Lower lobe of right lung (tissue), 2 donors: ENCODE measurements around the gene STEAP3. TPM values are rescaled to one million over a fixed set of nuclear protein-coding genes. Genes with fewer than 3 reads are reported as not detected.

Experiments used
- ATAC-seq, 2 donors: fragments of 200-7000 bp; cut with Tn5 transposase; one replicate each; pipeline ENCODE4 v1.9.1; 2020 to 2022; ENCODE audit warnings: mild to moderate bottlenecking in 2 of 2, moderate library complexity in 2 of 2
- DNase-seq: peaks from one replicate; pipeline ENCODE4 v3.0.0-alpha.2; 2020
- H3K27ac ChIP-seq: fragments of 200-600 bp; one replicate; pipeline ENCODE4 v1.8.0; 2022
- H3K27me3 ChIP-seq: fragments of 200-600 bp; one replicate; pipeline ENCODE4 v1.8.0; 2022; ENCODE audit warnings: low read depth
- H3K36me3 ChIP-seq: fragments of 200-600 bp; one replicate; pipeline ENCODE4 v1.8.0; 2022; ENCODE audit warnings: mild to moderate bottlenecking
- H3K4me1 ChIP-seq: fragments of 200-600 bp; one replicate; pipeline ENCODE4 v1.8.0; 2022
- H3K4me3 ChIP-seq: fragments of 200-600 bp; one replicate; pipeline ENCODE4 v1.8.0; 2022; ENCODE audit warnings: mild to moderate bottlenecking
- H3K9me3 ChIP-seq: fragments of 200-600 bp; one replicate; pipeline ENCODE4 v1.8.0; 2022
- intact Hi-C: fragments of 100-400 bp; cut with DNase I; formaldehyde crosslinking; loops from one replicate; pipeline ENCODE4 v1.11.0; 2022
- total RNA-seq: library from RNA; stranded (reverse); fragmentation: NEBNext Ultra II Directional; extraction: Animal tissue kit (Norgen Biotek cat#: 25700); gene quantifications from one replicate; pipeline ENCODE4 v1.2.1, GENCODE V29; 2021
- TF ChIP-seq, protein P1 (sequence below): fragments of 200-600 bp; IDR thresholded peaks from one replicate; pipeline ENCODE4 v1.8.0; 2022; ENCODE audit warnings: antibody characterized with exemption, mild to moderate bottlenecking
- donor health status: DM: no; HTN: yes; CAD: no; lungs with severe emphysema.

The STEAP3 gene
- total RNA-seq, 1 donor from 2014 or later, result 18.3 TPM

DNA sequence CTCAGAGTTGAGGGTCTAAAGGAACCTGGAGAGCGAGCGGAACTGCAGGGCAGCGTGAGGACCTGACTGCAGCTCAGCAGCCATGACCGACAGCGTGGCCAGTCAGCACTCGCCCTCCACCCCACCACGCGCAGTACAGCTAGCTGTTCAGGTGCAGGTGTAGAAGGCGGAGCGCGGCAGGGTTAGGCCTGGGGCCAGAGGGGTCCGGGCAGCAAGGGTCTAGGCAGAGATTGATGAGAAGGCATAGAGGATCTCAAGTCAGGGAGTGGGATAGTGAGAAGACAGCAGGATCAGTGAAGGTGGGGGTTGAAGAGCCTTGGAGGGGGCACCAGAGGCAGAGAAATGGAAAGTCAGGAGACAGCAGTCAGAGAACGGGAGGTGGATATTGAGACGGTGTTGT lies 71.0 kb downstream of the STEAP3 start:
- Histone ChIP-seq H3K4me3 (no peak overlapping the region), H3K4me1 (peaks cover 5% of the 10 kb centered on the region), H3K9me3 (no peaks in the 10 kb centered on the region), H3K27me3 (no peaks in the 10 kb centered on the region), H3K36me3 (no peaks in the 10 kb centered on the region), H3K27ac (no peak overlapping the region)
- ATAC-seq (no peak), DNase-seq (no peak)
- TF ChIP-seq, protein P1, sequence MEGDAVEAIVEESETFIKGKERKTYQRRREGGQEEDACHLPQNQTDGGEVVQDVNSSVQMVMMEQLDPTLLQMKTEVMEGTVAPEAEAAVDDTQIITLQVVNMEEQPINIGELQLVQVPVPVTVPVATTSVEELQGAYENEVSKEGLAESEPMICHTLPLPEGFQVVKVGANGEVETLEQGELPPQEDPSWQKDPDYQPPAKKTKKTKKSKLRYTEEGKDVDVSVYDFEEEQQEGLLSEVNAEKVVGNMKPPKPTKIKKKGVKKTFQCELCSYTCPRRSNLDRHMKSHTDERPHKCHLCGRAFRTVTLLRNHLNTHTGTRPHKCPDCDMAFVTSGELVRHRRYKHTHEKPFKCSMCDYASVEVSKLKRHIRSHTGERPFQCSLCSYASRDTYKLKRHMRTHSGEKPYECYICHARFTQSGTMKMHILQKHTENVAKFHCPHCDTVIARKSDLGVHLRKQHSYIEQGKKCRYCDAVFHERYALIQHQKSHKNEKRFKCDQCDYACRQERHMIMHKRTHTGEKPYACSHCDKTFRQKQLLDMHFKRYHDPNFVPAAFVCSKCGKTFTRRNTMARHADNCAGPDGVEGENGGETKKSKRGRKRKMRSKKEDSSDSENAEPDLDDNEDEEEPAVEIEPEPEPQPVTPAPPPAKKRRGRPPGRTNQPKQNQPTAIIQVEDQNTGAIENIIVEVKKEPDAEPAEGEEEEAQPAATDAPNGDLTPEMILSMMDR, result no peak
- intact Hi-C loops, result no loop called here

DNA sequence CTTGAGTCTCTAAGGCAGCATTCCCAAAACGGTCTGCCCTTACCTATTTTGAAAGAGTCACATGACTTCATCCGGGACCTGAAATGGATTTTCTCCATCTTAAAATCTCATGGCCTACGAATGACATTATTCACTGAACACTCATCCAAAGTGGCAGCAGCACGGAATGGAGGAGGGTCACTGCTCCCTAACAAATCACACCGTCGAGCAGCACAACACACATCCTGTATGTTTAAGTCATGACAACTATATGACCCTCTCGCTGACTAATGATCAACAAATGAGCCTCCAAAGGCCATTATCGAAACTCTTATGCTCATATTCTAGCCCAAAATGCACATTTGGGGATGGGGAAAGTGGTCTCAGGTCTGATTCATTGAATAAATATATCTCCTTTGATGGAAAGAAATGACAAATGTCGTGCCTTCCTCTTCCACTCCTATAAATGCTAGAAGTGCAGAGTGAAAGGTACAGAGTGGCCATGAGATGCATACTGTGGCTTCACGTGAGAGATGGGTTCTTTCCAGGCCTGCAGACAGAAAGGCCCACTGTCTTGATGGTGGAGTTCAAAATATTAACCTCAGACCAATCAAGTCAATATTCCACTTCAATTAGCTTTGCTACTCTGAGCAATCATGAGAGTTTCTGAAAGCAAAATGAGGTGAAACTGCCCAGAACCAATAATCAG lies 72.2 kb downstream of the STEAP3 start:
- Histone ChIP-seq H3K4me1 (peaks cover 5% of the 10 kb centered on the region), H3K9me3 (no peaks in the 10 kb centered on the region)
- intact Hi-C loops, result no loop called here

DNA sequence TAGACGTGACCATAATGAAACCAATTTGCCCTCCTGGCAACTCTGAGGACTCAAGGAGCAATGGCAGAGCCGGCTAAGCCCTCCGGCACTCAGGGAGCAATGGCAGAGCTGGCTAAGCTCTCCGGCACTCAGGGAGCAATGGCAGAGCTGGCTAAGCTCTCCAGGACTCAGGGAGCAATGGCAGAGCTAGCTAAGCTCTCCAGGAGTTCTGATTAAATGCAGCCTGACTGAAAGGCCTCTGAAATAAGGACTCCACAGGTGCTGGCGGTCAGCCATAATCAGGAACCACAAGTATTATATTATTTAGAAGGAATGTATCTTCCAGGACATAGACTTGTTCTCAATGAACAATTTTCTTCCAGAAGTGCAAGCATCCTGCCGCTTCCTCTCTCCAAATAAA lies 77.8 kb downstream of the STEAP3 start:
- Histone ChIP-seq H3K4me1 (no peaks in the 10 kb centered on the region), H3K36me3 (no peaks in the 10 kb centered on the region), H3K9me3 (no peaks in the 10 kb centered on the region), H3K27ac (no peak overlapping the region), H3K27me3 (no peaks in the 10 kb centered on the region), H3K4me3 (no peak overlapping the region)
- ATAC-seq (no peak), DNase-seq (no peak)
- TF ChIP-seq, protein P1, result no peak
- intact Hi-C loops, result no loop called here

More for the DNA sequence above, 72.2 kb downstream of the STEAP3 start:
- ATAC-seq, result no peak
- Histone ChIP-seq H3K27me3 (no peaks in the 10 kb centered on the region), H3K36me3 (no peaks in the 10 kb centered on the region), H3K27ac (no peak overlapping the region), H3K4me3 (no peak overlapping the region)
- DNase-seq, result no peak
- TF ChIP-seq, protein P1, result no peak

DNA sequence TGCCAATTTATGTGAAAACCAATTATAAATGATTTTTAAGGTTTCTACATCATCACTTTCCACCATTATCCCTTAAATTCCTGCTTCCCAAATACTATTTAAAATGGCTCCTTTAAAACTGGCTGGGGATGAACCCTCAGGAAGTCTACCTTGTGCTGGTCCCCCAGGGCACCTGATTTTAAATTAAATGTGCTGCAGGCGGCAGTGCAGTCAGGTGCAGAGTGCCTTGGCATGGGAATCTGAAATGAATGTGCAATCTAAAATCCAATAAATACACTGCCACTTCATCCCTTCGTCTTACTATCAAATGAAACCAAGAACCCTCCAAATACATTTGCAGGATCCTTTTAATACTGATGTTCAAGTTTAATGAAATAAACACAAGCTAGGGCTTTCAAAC lies 81.2 kb downstream of the STEAP3 start:
- no peaks in the 10 kb centered on the region for H3K27me3 ChIP-seq
- H3K36me3 ChIP-seq, result no peaks in the 10 kb centered on the region
- TF ChIP-seq, protein P1, result no peak
- no peak overlapping the region for H3K27ac ChIP-seq
- no peak overlapping the region for H3K4me3 ChIP-seq
- H3K4me1 ChIP-seq, result no peaks in the 10 kb centered on the region
- H3K9me3 ChIP-seq, result no peaks in the 10 kb centered on the region
- no peak for ATAC-seq
- DNase-seq, result no peak
- intact Hi-C loops, result no loop called here

DNA sequence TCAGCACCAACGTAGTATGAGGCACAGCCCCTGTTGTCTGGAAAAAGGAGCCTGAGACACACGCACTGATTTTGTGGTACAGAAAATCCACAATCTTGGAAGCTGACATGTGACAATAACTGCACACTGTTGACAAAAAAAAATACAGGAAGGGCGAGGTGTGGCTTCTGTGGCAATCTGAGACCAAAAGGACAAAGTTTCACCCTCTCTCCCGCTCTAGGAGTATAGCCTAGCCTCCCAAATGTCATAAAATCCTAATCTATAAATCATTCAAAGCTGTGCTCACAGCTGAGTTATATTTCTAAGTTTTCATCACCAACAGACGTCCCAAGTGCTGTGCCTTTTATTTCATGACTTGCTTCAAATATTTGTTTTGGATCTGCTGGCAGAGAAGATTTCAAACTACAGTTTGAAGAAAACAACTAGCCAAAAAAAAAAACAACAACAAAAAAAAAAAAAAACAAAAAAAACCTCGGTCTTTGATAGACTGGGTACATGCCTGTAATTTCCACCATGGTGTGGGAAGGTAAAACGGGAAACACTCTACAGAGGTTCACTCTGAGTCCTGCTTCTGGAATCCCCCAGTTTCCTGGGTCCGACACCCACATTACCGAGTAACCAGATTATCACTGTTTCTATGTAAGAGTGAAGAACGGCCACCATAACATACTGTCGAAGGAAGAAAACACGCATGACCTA lies 82.0 kb downstream of the STEAP3 start:
- H3K4me3 ChIP-seq, result no peak overlapping the region

More for the DNA sequence above, 82.0 kb downstream of the STEAP3 start:
- DNase-seq (no peak), ATAC-seq (no peak)
- TF ChIP-seq, protein P1, result no peak
- Histone ChIP-seq H3K36me3 (no peaks in the 10 kb centered on the region), H3K9me3 (no peaks in the 10 kb centered on the region), H3K27me3 (no peaks in the 10 kb centered on the region), H3K4me1 (no peaks in the 10 kb centered on the region), H3K27ac (no peak overlapping the region)
- intact Hi-C loops, result no loop called here
